Measurements from ENCODE around the gene ASIC2.
"Not testable (repeated sequence)": the region's sequence is repeated elsewhere in the genome, so short reads cannot be mapped to it uniquely, and the experiment has no call there.

ASIC2 gene

GRCh38 chr17:32985050-32985756 lies 307.9 kb downstream of the ASIC2 start:
- DNase-seq (ENCODE audit: low spot score): no peak

- DNase-seq (ENCODE audit: low spot score): not testable (repeated sequence)
Measured at GRCh38 chr17:32981611-32982010, 311.5 kb downstream of the ASIC2 start.

GRCh38 chr17:32980230-32980629 lies 312.9 kb downstream of the ASIC2 start:
- no peak for DNase-seq (ENCODE audit: low spot score)

GRCh38 chr17:32976605-32977004 lies 316.5 kb downstream of the ASIC2 start:
- DNase-seq (ENCODE audit: low spot score): no peak

GRCh38 chr17:32976131-32976530 lies 317.0 kb downstream of the ASIC2 start:
- no peak for DNase-seq (ENCODE audit: low spot score)

GRCh38 chr17:32971171-32971570 lies 321.9 kb downstream of the ASIC2 start:
- DNase-seq (ENCODE audit: low spot score): peak; percentile 77

- no peak for DNase-seq (ENCODE audit: low spot score)
Measured at GRCh38 chr17:32970281-32970680, 322.8 kb downstream of the ASIC2 start.

- not testable (repeated sequence) for DNase-seq (ENCODE audit: low spot score)
Measured at GRCh38 chr17:32969231-32969630, 323.9 kb downstream of the ASIC2 start.

GRCh38 chr17:32964541-32964940 lies 328.6 kb downstream of the ASIC2 start:
- no peak for DNase-seq (ENCODE audit: low spot score)
